ENCODE measurements around the gene PLCB1. TPM values are rescaled to one million over a fixed set of nuclear protein-coding genes. Genes with fewer than 3 reads are reported as not detected.

PLCB1 gene
- total RNA-seq, 2 donors from 2014 or later: 7.3 to 45.5 TPM

- no peak for DNase-seq (ENCODE audit: low spot score)
- no peaks in the 10 kb centered on the region for H3K9me3 ChIP-seq
- no peaks in the 10 kb centered on the region for H3K27me3 ChIP-seq
- no peak overlapping the region for H3K4me3 ChIP-seq
- H3K27ac ChIP-seq: no peak overlapping the region
- H3K4me1 ChIP-seq: peaks cover 0 to 27% of the 10 kb centered on the region in 2 donors
- no peaks in the 10 kb centered on the region for H3K36me3 ChIP-seq
- no peak for TF ChIP-seq CTCF (IDR thresholded peaks at IDR 0.05)
Observed at GRCh38 chr20:8229090-8229489, 97.0 kb downstream of the PLCB1 start.

GRCh38 chr20:8231038-8231437 is 99.0 kb downstream of the PLCB1 start:
- DNase-seq (ENCODE audit: low spot score): no peak
- Histone ChIP-seq H3K36me3 (no peaks in the 10 kb centered on the region), H3K27me3 (no peaks in the 10 kb centered on the region), H3K9me3 (no peaks in the 10 kb centered on the region), H3K27ac (no peak overlapping the region), H3K4me3 (no peak overlapping the region), H3K4me1 (peaks cover 0 to 33% of the 10 kb centered on the region in 2 donors)
- TF ChIP-seq CTCF (IDR thresholded peaks at IDR 0.05): no peak

GRCh38 chr20:8232332-8232731 is 100.3 kb downstream of the PLCB1 start:
- no peaks in the 10 kb centered on the region for H3K27me3 ChIP-seq
- H3K36me3 ChIP-seq: no peaks in the 10 kb centered on the region
- H3K4me3 ChIP-seq: no peak overlapping the region
- H3K27ac ChIP-seq: no peak overlapping the region
- H3K9me3 ChIP-seq: no peaks in the 10 kb centered on the region
- no peak for DNase-seq (ENCODE audit: low spot score)
- no peak for TF ChIP-seq CTCF (IDR thresholded peaks at IDR 0.05)
- peaks cover 0 to 33% of the 10 kb centered on the region in 2 donors for H3K4me1 ChIP-seq

GRCh38 chr20:8234580-8234979 is 102.5 kb downstream of the PLCB1 start:
- no peak for TF ChIP-seq CTCF (IDR thresholded peaks at IDR 0.05)
- Histone ChIP-seq H3K9me3 (no peaks in the 10 kb centered on the region), H3K27ac (peak overlapping the region in 1 of 2 donors; percentile 4), H3K27me3 (no peaks in the 10 kb centered on the region), H3K4me3 (no peak overlapping the region), H3K4me1 (peaks cover 0 to 33% of the 10 kb centered on the region in 2 donors), H3K36me3 (no peaks in the 10 kb centered on the region)
- DNase-seq (ENCODE audit: low spot score): no peak

GRCh38 chr20:8242066-8242465 is 110.0 kb downstream of the PLCB1 start:
- H3K4me1 ChIP-seq: peaks cover 0 to 45% of the 10 kb centered on the region in 2 donors
- no peak overlapping the region for H3K4me3 ChIP-seq
- H3K27ac ChIP-seq: no peak overlapping the region
- no peak for DNase-seq (ENCODE audit: low spot score)
- no peaks in the 10 kb centered on the region for H3K36me3 ChIP-seq
- H3K27me3 ChIP-seq: no peaks in the 10 kb centered on the region
- no peak for TF ChIP-seq CTCF (IDR thresholded peaks at IDR 0.05)
- no peaks in the 10 kb centered on the region for H3K9me3 ChIP-seq

All from right atrium auricular region (tissue), 2 donors.